Gastrocnemius medialis (tissue), 4 donors: Measurements from ENCODE around the gene NUP50.
"Not testable (repeated sequence)": the region's sequence is repeated elsewhere in the genome, so short reads cannot be mapped to it uniquely, and the experiment has no call there.

Experiments
- POLR2A ChIP-seq, 2 donors: fragments of 450-650 bp; IDR thresholded peaks; one replicate each; pipeline ENCODE4 v1.6.1; 2017; ENCODE audit warnings: antibody characterized with exemption in 2 of 2, mild to moderate bottlenecking in 2 of 2, moderate library complexity in 2 of 2
- TF ChIP-seq, protein P1 (sequence below), 5 experiments: fragments of 450-650 bp in 3 of 5; fragments of 200-600 bp in 2 of 5; sonication (generic) in 2 of 5; IDR thresholded peaks in 4 of 5; conservative IDR thresholded peaks in 1 of 5; 1 replicate in 4 of 5; 2 replicates in 1 of 5; pipeline ENCODE4 v1.5.1; 2016 to 2019; ENCODE audit warnings: antibody characterized with exemption in 5 of 5, mild to moderate bottlenecking in 3 of 5, moderate library complexity in 3 of 5

DNA sequence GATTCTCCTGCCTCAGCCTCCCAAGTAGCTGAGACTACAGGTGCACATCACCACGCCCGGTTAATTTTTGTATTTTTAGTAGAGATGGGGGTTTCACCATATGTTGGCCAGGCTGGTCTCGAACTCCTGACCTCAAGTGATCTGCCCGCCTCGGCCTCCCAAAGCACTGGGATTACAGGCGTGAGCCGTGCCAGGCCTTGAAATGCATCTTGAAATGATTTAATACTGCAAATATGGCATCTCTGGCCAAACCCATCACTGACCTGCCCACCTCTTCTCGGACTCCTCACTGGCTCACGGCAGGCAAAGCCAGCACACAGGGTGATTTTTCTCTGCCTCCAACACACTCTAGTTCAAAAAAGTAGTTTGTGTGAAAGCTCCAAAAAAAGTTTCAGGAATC is 28.0 kb downstream of the NUP50 start:
- TF ChIP-seq, protein P1, sequence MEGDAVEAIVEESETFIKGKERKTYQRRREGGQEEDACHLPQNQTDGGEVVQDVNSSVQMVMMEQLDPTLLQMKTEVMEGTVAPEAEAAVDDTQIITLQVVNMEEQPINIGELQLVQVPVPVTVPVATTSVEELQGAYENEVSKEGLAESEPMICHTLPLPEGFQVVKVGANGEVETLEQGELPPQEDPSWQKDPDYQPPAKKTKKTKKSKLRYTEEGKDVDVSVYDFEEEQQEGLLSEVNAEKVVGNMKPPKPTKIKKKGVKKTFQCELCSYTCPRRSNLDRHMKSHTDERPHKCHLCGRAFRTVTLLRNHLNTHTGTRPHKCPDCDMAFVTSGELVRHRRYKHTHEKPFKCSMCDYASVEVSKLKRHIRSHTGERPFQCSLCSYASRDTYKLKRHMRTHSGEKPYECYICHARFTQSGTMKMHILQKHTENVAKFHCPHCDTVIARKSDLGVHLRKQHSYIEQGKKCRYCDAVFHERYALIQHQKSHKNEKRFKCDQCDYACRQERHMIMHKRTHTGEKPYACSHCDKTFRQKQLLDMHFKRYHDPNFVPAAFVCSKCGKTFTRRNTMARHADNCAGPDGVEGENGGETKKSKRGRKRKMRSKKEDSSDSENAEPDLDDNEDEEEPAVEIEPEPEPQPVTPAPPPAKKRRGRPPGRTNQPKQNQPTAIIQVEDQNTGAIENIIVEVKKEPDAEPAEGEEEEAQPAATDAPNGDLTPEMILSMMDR (IDR thresholded peaks at IDR 0.05 in 4 of 5, conservative IDR thresholded peaks at IDR 0.05 in 1 of 5): not testable (repeated sequence)
- TF ChIP-seq POLR2A (IDR thresholded peaks at IDR 0.05): not testable (repeated sequence)
